NCI-H2081 (cell line): ENCODE data around the gene LRRC37A2.
"Not testable (repeated sequence)": the region's sequence is repeated elsewhere in the genome, so short reads cannot be mapped to it uniquely, and the experiment has no call there.

Experiments used
- DNase-seq, 2 experiments: peaks; one replicate each; lab custom pipeline; 2025; lab: John Stamatoyannopoulos, UW

LRRC37A2 gene

GRCh38 chr17:46512168-46512567 is at the start of gene LRRC37A2:
LRRC37A2 (plus strand) TSS chr17:46512468; CDS start chr17:46512713, 245 bp downstream.
- not testable (repeated sequence) for DNase-seq

GRCh38 chr17:46467618-46468017 is 44.6 kb upstream of the LRRC37A2 start:
- not testable (repeated sequence) for DNase-seq

GRCh38 chr17:46474489-46474888 is 37.8 kb upstream of the LRRC37A2 start:
- not testable (repeated sequence) for DNase-seq

GRCh38 chr17:46475583-46475982 is 36.7 kb upstream of the LRRC37A2 start:
- not testable (repeated sequence) for DNase-seq

GRCh38 chr17:46478823-46479222 is 33.4 kb upstream of the LRRC37A2 start:
- not testable (repeated sequence) for DNase-seq

GRCh38 chr17:46481310-46481709 is 31.0 kb upstream of the LRRC37A2 start:
- DNase-seq: not testable (repeated sequence)

- DNase-seq: not testable (repeated sequence)
Measured at GRCh38 chr17:46492021-46492420, 20.2 kb upstream of the LRRC37A2 start.

GRCh38 chr17:46499437-46500139 is 12.7 kb upstream of the LRRC37A2 start:
- DNase-seq: not testable (repeated sequence)

GRCh38 chr17:46505896-46506295 is 6.4 kb upstream of the LRRC37A2 start:
- not testable (repeated sequence) for DNase-seq

- not testable (repeated sequence) for DNase-seq
Measured at GRCh38 chr17:46534716-46535115, 22.4 kb downstream of the LRRC37A2 start.

- not testable (repeated sequence) for DNase-seq
Measured at GRCh38 chr17:46548607-46549006, 36.3 kb downstream of the LRRC37A2 start.

GRCh38 chr17:46559155-46559554 is 46.9 kb downstream of the LRRC37A2 start:
- not testable (repeated sequence) for DNase-seq

GRCh38 chr17:46560048-46560447 is 47.8 kb downstream of the LRRC37A2 start:
- not testable (repeated sequence) for DNase-seq

GRCh38 chr17:46566284-46566683 is 54.0 kb downstream of the LRRC37A2 start:
- not testable (repeated sequence) for DNase-seq

GRCh38 chr17:46566980-46567379 is 54.7 kb downstream of the LRRC37A2 start:
- DNase-seq: not testable (repeated sequence)

- DNase-seq: not testable (repeated sequence)
Measured at GRCh38 chr17:46571796-46572195, 59.5 kb downstream of the LRRC37A2 start.

- DNase-seq: not testable (repeated sequence)
Measured at GRCh38 chr17:46579083-46580075, 67.1 kb downstream of the LRRC37A2 start, which contains the start of gene ARL17A. ARL17A (minus strand) TSS chr17:46579691; CDS start chr17:46576322, 3,369 bp downstream.

- DNase-seq: not testable (repeated sequence)
Measured at GRCh38 chr17:46580082-46580481, 67.8 kb downstream of the LRRC37A2 start.

GRCh38 chr17:46585444-46585843 is 73.2 kb downstream of the LRRC37A2 start:
- not testable (repeated sequence) for DNase-seq

GRCh38 chr17:46590157-46591146 is 78.2 kb downstream of the LRRC37A2 start, which contains the start of gene NSF:
NSF (plus strand) TSS chr17:46590669; CDS start chr17:46590776, 107 bp downstream.
- DNase-seq: not testable (repeated sequence)

- not testable (repeated sequence) for DNase-seq
Measured at GRCh38 chr17:46591332-46591731, 79.1 kb downstream of the LRRC37A2 start.
